ENCODE results near the gene PPFIA1. TPM values are rescaled to one million over a fixed set of nuclear protein-coding genes. Genes with fewer than 3 reads are reported as not detected.
A peak's percentile ranks its signal among the peaks of the same experiment; 100 is the strongest.

Gene PPFIA1
- total RNA-seq, 1 donor from 2014 or later, result 52.3 TPM

DNA sequence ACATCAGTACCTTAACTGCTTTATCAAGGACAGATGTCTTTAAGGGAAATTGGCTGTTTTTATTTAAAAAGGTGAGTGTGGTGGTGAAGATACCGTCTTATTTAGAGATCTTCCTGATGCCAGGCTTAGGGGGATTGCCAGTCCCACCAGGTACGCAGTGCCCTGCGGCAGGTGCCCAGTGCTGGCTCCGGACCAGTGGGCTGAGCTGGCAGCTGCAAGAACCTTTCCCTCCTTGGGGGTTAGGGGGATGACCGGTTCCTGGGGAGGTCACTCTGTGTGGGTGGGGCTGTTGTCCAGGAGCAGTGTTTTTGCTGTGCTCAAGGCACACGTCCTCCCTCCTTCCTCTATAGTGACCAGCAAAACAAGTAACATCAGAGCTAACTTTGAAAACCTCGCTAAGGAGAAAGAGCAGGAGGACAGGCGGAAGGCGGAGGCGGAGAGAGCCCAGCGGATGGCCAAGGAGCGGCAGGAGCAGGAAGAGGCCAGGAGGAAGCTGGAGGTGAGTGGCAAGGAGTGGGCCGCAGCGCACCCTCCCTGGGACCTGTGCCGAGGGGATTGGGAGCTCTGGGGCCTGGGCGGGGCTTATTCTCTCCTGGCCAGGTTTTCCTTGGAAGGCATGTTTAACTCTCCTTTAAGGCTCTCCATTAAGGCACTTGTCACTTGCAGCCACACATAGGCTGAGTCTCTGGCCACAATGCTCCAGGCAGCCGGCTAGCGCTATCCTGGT lies 158.4 kb downstream of the PPFIA1 start:
- Mint-ChIP-seq H3K4me3 (ENCODE audit: unreplicated experiment) (peak overlapping the region; percentile 59), H3K27ac (ENCODE audit: unreplicated experiment) (no peak overlapping the region), H3K9me3 (ENCODE audit: unreplicated experiment) (no peaks in the 10 kb centered on the region), H3K36me3 (ENCODE audit: low read depth, unreplicated experiment) (peaks cover 51% of the 10 kb centered on the region), H3K4me1 (ENCODE audit: unreplicated experiment) (peaks cover 6% of the 10 kb centered on the region), H3K27me3 (ENCODE audit: unreplicated experiment) (peaks cover 17% of the 10 kb centered on the region)
- TF ChIP-seq, protein P1, sequence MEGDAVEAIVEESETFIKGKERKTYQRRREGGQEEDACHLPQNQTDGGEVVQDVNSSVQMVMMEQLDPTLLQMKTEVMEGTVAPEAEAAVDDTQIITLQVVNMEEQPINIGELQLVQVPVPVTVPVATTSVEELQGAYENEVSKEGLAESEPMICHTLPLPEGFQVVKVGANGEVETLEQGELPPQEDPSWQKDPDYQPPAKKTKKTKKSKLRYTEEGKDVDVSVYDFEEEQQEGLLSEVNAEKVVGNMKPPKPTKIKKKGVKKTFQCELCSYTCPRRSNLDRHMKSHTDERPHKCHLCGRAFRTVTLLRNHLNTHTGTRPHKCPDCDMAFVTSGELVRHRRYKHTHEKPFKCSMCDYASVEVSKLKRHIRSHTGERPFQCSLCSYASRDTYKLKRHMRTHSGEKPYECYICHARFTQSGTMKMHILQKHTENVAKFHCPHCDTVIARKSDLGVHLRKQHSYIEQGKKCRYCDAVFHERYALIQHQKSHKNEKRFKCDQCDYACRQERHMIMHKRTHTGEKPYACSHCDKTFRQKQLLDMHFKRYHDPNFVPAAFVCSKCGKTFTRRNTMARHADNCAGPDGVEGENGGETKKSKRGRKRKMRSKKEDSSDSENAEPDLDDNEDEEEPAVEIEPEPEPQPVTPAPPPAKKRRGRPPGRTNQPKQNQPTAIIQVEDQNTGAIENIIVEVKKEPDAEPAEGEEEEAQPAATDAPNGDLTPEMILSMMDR (IDR thresholded peaks at IDR 0.05; ENCODE audit: unreplicated experiment), result no peak
- DNase-seq (ENCODE audit: low spot score), result no peak

DNA sequence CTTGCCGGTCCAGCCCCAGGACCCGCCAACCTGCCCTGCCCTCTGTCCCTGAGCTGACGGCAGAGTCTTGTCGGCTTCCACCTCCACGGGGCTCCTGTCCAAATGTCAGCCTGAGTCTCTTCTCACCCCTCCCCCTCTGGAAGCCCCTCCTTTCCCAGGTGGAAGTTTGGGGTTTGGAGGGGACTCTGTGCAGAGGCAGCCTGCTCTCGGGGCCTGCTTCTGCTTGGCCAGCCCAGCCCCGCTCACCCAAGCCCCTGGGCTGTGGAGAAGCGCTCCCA lies 158.9 kb downstream of the PPFIA1 start:
- no peak for DNase-seq (ENCODE audit: low spot score)
- peaks cover 53% of the 10 kb centered on the region for H3K36me3 Mint-ChIP-seq (ENCODE audit: low read depth, unreplicated experiment)
- no peak overlapping the region for H3K27ac Mint-ChIP-seq (ENCODE audit: unreplicated experiment)
- no peaks in the 10 kb centered on the region for H3K9me3 Mint-ChIP-seq (ENCODE audit: unreplicated experiment)
- peaks cover 15% of the 10 kb centered on the region for H3K27me3 Mint-ChIP-seq (ENCODE audit: unreplicated experiment)
- TF ChIP-seq, protein P1 (IDR thresholded peaks at IDR 0.05; ENCODE audit: unreplicated experiment), result no peak
- H3K4me1 Mint-ChIP-seq (ENCODE audit: unreplicated experiment), result peaks cover 3% of the 10 kb centered on the region
- no peak overlapping the region for H3K4me3 Mint-ChIP-seq (ENCODE audit: unreplicated experiment)

DNA sequence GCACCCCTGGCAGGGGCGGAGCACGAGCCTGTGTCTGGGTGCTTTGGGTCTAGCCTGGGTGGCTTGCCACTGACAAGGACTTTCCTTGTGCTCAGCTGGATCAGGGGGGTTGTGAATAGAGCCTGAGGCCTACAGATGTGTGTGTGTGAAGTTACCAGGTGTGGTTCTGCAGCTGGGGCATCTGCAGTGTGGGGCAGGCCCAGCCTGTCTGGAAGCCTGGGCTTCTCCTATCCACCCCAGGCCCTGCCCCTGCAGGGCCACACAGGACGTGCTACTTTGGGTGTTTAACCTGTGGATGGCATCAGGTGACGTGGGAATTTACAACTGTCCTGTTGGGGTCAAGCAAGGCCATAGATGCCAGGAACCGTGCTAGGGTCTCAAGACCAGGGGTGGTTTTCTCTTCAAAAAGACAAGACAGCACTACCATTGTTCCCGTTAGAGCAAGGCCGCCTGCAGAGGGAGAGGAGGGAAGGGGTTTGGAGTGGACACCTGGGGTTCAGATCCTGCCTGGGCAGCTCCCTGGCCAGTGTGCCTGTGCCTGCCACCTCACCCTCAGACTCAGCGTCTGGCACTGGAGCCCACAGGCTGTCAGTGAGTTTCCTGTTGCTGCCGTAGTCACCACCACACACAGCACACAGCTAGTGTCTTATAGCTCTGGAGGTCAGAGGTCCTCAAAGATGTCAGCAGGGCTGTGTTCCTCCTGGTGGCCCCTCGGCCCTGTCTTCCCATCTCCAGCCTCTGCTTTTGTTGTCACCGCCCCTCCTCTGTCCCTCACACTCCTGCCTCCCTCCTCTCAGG lies 159.4 kb downstream of the PPFIA1 start:
- H3K27ac Mint-ChIP-seq (ENCODE audit: unreplicated experiment), result peak overlapping the region; percentile 43
- H3K36me3 Mint-ChIP-seq (ENCODE audit: low read depth, unreplicated experiment), result peaks cover 53% of the 10 kb centered on the region

DNA sequence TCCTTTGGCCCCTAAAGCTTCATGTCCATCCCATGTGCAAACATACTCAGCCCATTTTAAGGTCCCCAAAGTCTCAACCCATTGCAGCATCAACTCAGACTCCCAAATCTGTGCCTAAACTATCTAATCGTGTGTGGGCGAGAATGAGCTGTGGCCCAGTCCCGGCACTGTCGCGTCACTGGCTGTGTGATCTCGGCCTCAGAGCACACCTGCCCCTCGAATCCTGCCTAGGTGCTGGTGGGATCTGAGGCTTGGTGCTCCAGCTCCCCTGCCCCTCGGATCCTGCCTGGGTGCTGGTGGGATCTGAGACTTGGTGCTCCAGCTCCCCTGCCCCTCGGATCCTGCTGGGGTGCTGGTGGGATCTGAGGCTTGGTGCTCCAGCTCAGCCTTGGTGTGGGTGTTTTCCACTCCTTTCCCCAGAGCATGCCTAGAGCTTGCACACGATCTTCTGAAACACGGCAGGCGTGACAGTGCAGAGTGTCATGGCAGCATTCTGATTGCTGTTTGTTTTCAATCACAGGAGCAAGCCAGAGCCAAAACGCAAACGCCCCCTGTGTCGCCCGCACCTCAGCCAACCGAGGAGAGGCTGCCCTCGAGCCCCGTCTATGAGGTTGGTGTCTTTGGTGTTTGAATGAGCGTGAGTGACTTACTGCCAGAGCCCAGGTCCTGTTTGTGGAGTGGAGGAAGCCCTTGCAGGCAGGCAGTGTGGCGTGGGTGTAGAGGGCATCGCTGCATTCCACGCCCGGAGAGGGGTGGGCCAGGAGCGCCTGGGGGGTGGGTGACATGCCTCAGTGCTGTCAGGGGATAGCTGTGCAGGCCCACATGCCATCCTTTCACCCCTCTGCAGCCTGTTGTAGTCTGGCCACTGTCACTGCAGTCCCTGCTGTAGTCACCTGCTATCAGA lies 160.4 kb downstream of the PPFIA1 start:
- Mint-ChIP-seq H3K4me3 (ENCODE audit: unreplicated experiment) (peak overlapping the region; percentile 66), H3K36me3 (ENCODE audit: low read depth, unreplicated experiment) (peaks cover 53% of the 10 kb centered on the region), H3K9me3 (ENCODE audit: unreplicated experiment) (no peaks in the 10 kb centered on the region), H3K4me1 (ENCODE audit: unreplicated experiment) (peaks cover 3% of the 10 kb centered on the region), H3K27me3 (ENCODE audit: unreplicated experiment) (peaks cover 10% of the 10 kb centered on the region), H3K27ac (ENCODE audit: unreplicated experiment) (no peak overlapping the region)
- no peak for DNase-seq (ENCODE audit: low spot score)
- TF ChIP-seq, protein P1 (IDR thresholded peaks at IDR 0.05; ENCODE audit: unreplicated experiment), result no peak

More for the DNA sequence above, 159.4 kb downstream of the PPFIA1 start:
- H3K27me3 Mint-ChIP-seq (ENCODE audit: unreplicated experiment), result peaks cover 14% of the 10 kb centered on the region
- no peak for DNase-seq (ENCODE audit: low spot score)
- H3K9me3 Mint-ChIP-seq (ENCODE audit: unreplicated experiment), result no peaks in the 10 kb centered on the region
- peaks cover 3% of the 10 kb centered on the region for H3K4me1 Mint-ChIP-seq (ENCODE audit: unreplicated experiment)
- TF ChIP-seq, protein P1 (IDR thresholded peaks at IDR 0.05; ENCODE audit: unreplicated experiment), result no peak
- peak overlapping the region; percentile 66 for H3K4me3 Mint-ChIP-seq (ENCODE audit: unreplicated experiment)

Data from endothelial cell (in vitro differentiated cells).